HepG2 (cell line): Measurements from ENCODE around the gene CRY1. TPM values are rescaled to one million over a fixed set of nuclear protein-coding genes. Genes with fewer than 3 reads are reported as not detected.

Experiments used
- ATAC-seq: fragments of 200-7000 bp; cut with Tn5 transposase; 3 replicates; pipeline ENCODE4 v1.9.1; 2020; ENCODE audit warnings: mild to moderate bottlenecking, moderate library complexity
- BruUV-seq: library from RNA; stranded (reverse); fragments of 400-500 nt; replicated peaks from 2 replicates; lab custom pipeline; 2021; lab: Mats Ljungman, UMichigan
- CTCF ChIA-PET: fragments of 300-600 bp; formaldehyde crosslinking; extraction: SDS; loops from one replicate; lab custom pipeline; 2021; ENCODE audit warnings: low total read pairs, inconsistent platforms, low intra/inter-chr PET ratio; lab: Yijun Ruan, JAX
- POLR2A ChIA-PET: fragments of 350-600 bp; sonication (Branson Sonifier 250); formaldehyde crosslinking; loops from one replicate; lab custom pipeline; 2020; ENCODE audit warnings: antibody characterized with exemption, inconsistent platforms; lab: Yijun Ruan, JAX
- DNase-seq: peaks from one replicate; pipeline ENCODE4 v3.0.0-alpha.2; 2015; ENCODE audit warnings: low spot score
- FAIRE-seq: peaks from 3 replicates; lab custom pipeline; 2011; peaks lifted over from hg19 to GRCh38; lab: Jason Lieb, UNC
- H2AFZ ChIP-seq: one replicate; pipeline ENCODE4 v1.6.1; 2011; ENCODE audit warnings: low read length, inconsistent platforms
- H3K27ac ChIP-seq: fragments of 300-600 bp; 3 replicates; pipeline ENCODE4 v1.8.0; 2011; ENCODE audit warnings: mixed run types, mild to moderate bottlenecking, mixed read lengths, low read length, inconsistent platforms; ENCODE audit not compliant: insufficient read depth; ENCODE audit errors: extremely low read length
- H3K27me3 ChIP-seq, 2 experiments: fragments of 200-600 bp in 1 of 2; 2 replicates in 1 of 2; 3 replicates in 1 of 2; pipeline versions ENCODE4 v1.6.0 to v1.8.0; 2011; ENCODE audit warnings: low read length in 2 of 2, mild to moderate bottlenecking in 2 of 2, moderate library complexity in 2 of 2, inconsistent platforms in 1 of 2; ENCODE audit not compliant: insufficient read depth in 2 of 2, control insufficient read depth in 1 of 2
- H3K36me3 ChIP-seq, 2 experiments: fragments of 200-600 bp in 1 of 2; replicated peaks in 1 of 2; 2 replicates in 1 of 2; 3 replicates in 1 of 2; pipeline versions ENCODE4 v1.5.1 to v1.8.0; 2011; ENCODE audit warnings: low read length in 2 of 2, inconsistent platforms in 1 of 2; ENCODE audit not compliant: insufficient read depth in 2 of 2, control insufficient read depth in 1 of 2
- H3K4me1 ChIP-seq: 2 replicates; pipeline ENCODE4 v1.5.1; 2012; ENCODE audit warnings: low read length, inconsistent platforms; ENCODE audit not compliant: insufficient read depth
- H3K4me2 ChIP-seq: 2 replicates; pipeline ENCODE4 v1.6.0; 2011; ENCODE audit warnings: low read depth, low read length, inconsistent platforms
- H3K4me3 ChIP-seq, 3 experiments: fragments of 200-600 bp in 1 of 3; sonication (generic), shearing (Covaris generic) in 1 of 3; replicated peaks in 1 of 3; 2 replicates each; pipeline ENCODE4 v1.5.1; 2011 to 2016; ENCODE audit warnings: low read length in 3 of 3, inconsistent platforms in 2 of 3, low read depth in 2 of 3, mild to moderate bottlenecking in 2 of 3, control low read depth in 1 of 3, mixed read lengths in 1 of 3; ENCODE audit not compliant: insufficient read depth in 1 of 3
- H3K79me2 ChIP-seq: one replicate; pipeline ENCODE4 v1.6.1; 2011; ENCODE audit warnings: low read length, inconsistent platforms; ENCODE audit not compliant: insufficient read depth
- H3K9ac ChIP-seq: 2 replicates; pipeline ENCODE4 v1.6.0; 2011; ENCODE audit warnings: mild to moderate bottlenecking, low read depth, low read length, inconsistent platforms; ENCODE audit not compliant: insufficient read depth
- H3K9me3 ChIP-seq: 2 replicates; pipeline ENCODE4 v1.5.1; 2012; ENCODE audit warnings: mild to moderate bottlenecking, low read length
- H4K20me1 ChIP-seq: 2 replicates; pipeline ENCODE4 v1.6.0; 2011; ENCODE audit warnings: inconsistent platforms, mild to moderate bottlenecking, low read length, moderate library complexity; ENCODE audit not compliant: insufficient read depth
- POLR2G ChIP-seq: fragments of 200-400 bp; formaldehyde crosslinking; IDR thresholded peaks from 2 replicates; pipeline ENCODE4 v1.6.1; 2018; ENCODE audit warnings: mild to moderate bottlenecking, low read depth, low read length, moderate library complexity
- RXRA ChIP-seq: sonication (generic); formaldehyde crosslinking; IDR thresholded peaks from 2 replicates; pipeline ENCODE4 v1.5.1; 2020; ENCODE audit warnings: missing genetic modification reagents
- SIN3B ChIP-seq: fragments of 150-350 bp; IDR thresholded peaks from 2 replicates; pipeline ENCODE4 v1.6.1; 2014; ENCODE audit warnings: low read length
- ZFAT ChIP-seq: sonication (generic); formaldehyde crosslinking; conservative IDR thresholded peaks from 2 replicates; pipeline ENCODE4 v1.8.1; 2023; ENCODE audit warnings: missing genetic modification reagents, inconsistent platforms
- WGBS: methylation state at CpG from one replicate; pipeline ENCODE4 v1.1.6; 2017; ENCODE audit warnings: low lambda C conversion rate; 5-methylcytosine and 5-hydroxymethylcytosine counted together
- in situ Hi-C: cut with HindIII; loops from 2 replicates; pipeline ENCODE4 v1.10.0; 2017; ENCODE audit warnings: low pct_unique_long_range_greater_than_20kb; ENCODE audit not compliant: extremely low pct_ligation_motif_present
- intact Hi-C: fragments of 100-400 bp; cut with micrococcal nuclease; formaldehyde crosslinking; loops from one replicate; pipeline ENCODE4 v1.10.0; 2022; ENCODE audit not compliant: unreplicated experiment
- polyA plus RNA-seq, 8 experiments: library from polyadenylated mRNA; depleted of rRNA in 3 of 8; stranded (reverse) in 7 of 8; unstranded in 1 of 8; fragments of >200 nt; fragmentation: Illumina TruSeq in 4 of 8; extraction: Trizol in 4 of 8; gene quantifications; 2 replicates each; pipeline versions ENCODE4 v1.2.1 to v1.2.3, GENCODE V29; 2011 to 2016; ENCODE audit warnings: low read depth in 4 of 8, missing spikeins in 1 of 8, mixed read lengths in 1 of 8; ENCODE audit not compliant: insufficient read depth in 1 of 8
- total RNA-seq, 5 experiments: library from RNA; depleted of rRNA; stranded (reverse); fragments of >200 nt; fragmentation: Illumina TruSeq; extraction: Trizol; gene quantifications; 2 replicates each; pipeline ENCODE4 v1.2.3, GENCODE V29; 2016; ENCODE audit warnings: low read depth in 1 of 5
- TF ChIP-seq, protein P1 (sequence below): IDR thresholded peaks from 2 replicates; pipeline ENCODE4 v1.6.1; 2016; ENCODE audit warnings: low read depth

CRY1 gene
- total and polyA plus RNA-seq, 2 of the 13 experiments (the other 11 are each of a cell fraction or from before 2014, with no cell fraction given) = 11.4 to 13.9 TPM

DNA sequence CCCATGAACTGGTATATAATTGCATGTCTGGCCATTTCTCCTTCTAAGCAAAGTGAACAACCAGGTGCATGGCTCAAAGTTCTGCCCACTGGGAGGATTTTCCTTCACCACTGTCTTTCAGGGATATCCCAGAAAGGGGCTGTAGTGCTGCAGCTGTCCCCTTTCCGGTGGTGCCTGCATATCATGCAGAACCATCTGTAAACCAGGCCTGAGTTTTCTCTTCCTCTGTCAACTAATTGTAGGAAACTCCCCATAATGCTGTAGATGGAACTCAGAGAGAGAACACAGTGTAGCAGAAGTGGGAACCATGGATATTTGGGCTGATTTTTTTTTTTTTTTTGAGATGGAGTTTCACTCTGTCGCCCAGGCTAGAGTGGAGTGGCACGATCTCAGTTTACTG is 45.6 kb upstream of the CRY1 start:
- no peaks in the 10 kb centered on the region for H3K36me3 ChIP-seq
- H3K4me2 ChIP-seq = no peak overlapping the region
- in situ Hi-C loops (no loop called here), intact Hi-C loops (no loop called here)
- DNase-seq (no peak), FAIRE-seq (no peak), ATAC-seq (no peak)
- no peaks in the 10 kb centered on the region for H4K20me1 ChIP-seq
- no peaks in the 10 kb centered on the region for H3K79me2 ChIP-seq
- H3K4me1 ChIP-seq = peaks cover 10% of the 10 kb centered on the region
- CTCF ChIA-PET = no interaction called here
- H3K9ac ChIP-seq = no peak overlapping the region
- H3K27me3 ChIP-seq = peaks cover 0 to 12% of the 10 kb centered on the region in 2 experiments; a peak in 1 of 5 replicates
- no peak for TF ChIP-seq SIN3B
- WGBS = 33% methylated on average over 3 of the region's 3 CpGs
- no peak overlapping the region for H3K4me3 ChIP-seq
- H3K27ac ChIP-seq = no peak overlapping the region
- no TSS peak for BruUV-seq
- H3K9me3 ChIP-seq = no peaks in the 10 kb centered on the region
- POLR2A ChIA-PET = no interaction called here
- H2AFZ ChIP-seq = no peak overlapping the region

DNA sequence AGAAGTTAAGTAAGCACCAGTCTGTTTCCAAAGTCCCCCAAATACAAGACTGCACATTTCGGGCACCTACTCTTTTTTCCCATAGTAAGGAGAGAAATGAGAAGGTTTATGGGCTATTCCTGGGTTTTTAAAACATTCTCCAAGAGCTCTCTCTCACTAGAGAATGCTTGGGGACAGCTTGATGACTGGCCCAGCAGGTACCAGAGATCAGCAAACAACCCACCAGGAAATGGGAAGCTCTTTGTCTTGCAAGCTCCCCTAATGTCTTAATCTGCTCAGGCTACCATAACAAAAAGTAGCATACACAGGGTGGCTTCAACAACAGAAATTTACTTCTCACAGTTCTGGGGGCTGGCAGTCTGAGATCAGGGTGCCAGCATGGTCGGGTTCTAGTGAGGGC is 41.8 kb upstream of the CRY1 start:
- POLR2A ChIA-PET = no interaction called here
- no TSS peak for BruUV-seq
- TF ChIP-seq POLR2G (no peak), RXRA (CRISPR knock-in tag) (no peak), ZFAT (no peak)
- TF ChIP-seq, protein P1, sequence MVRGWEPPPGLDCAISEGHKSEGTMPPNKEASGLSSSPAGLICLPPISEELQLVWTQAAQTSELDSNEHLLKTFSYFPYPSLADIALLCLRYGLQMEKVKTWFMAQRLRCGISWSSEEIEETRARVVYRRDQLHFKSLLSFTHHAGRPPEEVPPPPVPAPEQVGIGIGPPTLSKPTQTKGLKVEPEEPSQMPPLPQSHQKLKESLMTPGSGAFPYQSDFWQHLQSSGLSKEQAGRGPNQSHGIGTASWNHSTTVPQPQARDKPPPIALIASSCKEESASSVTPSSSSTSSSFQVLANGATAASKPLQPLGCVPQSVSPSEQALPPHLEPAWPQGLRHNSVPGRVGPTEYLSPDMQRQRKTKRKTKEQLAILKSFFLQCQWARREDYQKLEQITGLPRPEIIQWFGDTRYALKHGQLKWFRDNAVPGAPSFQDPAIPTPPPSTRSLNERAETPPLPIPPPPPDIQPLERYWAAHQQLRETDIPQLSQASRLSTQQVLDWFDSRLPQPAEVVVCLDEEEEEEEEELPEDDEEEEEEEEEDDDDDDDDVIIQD (CRISPR knock-in tag) = no peak
- CTCF ChIA-PET = interaction anchor here (1.1 to 2.6 kb wide), 3 partner anchors 182 to 474 kb away, joined by 4 to 11 read pairs (median 5); a partner anchor contains a TSS
- Histone ChIP-seq H3K36me3 (no peaks in the 10 kb centered on the region), H3K4me2 (no peak overlapping the region), H3K27me3 (no peaks in the 10 kb centered on the region), H3K9ac (no peak overlapping the region), H4K20me1 (no peaks in the 10 kb centered on the region), H3K4me1 (peaks cover 23% of the 10 kb centered on the region), H3K4me3 (no peak overlapping the region), H3K79me2 (no peaks in the 10 kb centered on the region), H3K27ac (no peak overlapping the region), H3K9me3 (no peaks in the 10 kb centered on the region), H2AFZ (no peak overlapping the region)
- DNase-seq (no peak), ATAC-seq (no peak), FAIRE-seq (no peak)
- 0% methylated on average over 2 of the region's 2 CpGs for WGBS
- intact Hi-C loops = no loop called here
- in situ Hi-C loops = no loop called here
